ENCODE data around the gene ASIP. TPM values are rescaled to one million over a fixed set of nuclear protein-coding genes. Genes with fewer than 3 reads are reported as not detected.
A peak's percentile ranks its signal among the peaks of the same experiment; 100 is the strongest.

The ASIP gene
- total and polyA plus RNA-seq, 2 experiments from 2014 or later: not detected

GRCh38 chr20:34215711-34216381, 25.4 kb upstream of the ASIP start:
- TF ChIP-seq EZH2 (IDR thresholded peaks at IDR 0.05; ENCODE audit: low read depth, unreplicated experiment): no peak
- TF ChIP-seq, protein P1, sequence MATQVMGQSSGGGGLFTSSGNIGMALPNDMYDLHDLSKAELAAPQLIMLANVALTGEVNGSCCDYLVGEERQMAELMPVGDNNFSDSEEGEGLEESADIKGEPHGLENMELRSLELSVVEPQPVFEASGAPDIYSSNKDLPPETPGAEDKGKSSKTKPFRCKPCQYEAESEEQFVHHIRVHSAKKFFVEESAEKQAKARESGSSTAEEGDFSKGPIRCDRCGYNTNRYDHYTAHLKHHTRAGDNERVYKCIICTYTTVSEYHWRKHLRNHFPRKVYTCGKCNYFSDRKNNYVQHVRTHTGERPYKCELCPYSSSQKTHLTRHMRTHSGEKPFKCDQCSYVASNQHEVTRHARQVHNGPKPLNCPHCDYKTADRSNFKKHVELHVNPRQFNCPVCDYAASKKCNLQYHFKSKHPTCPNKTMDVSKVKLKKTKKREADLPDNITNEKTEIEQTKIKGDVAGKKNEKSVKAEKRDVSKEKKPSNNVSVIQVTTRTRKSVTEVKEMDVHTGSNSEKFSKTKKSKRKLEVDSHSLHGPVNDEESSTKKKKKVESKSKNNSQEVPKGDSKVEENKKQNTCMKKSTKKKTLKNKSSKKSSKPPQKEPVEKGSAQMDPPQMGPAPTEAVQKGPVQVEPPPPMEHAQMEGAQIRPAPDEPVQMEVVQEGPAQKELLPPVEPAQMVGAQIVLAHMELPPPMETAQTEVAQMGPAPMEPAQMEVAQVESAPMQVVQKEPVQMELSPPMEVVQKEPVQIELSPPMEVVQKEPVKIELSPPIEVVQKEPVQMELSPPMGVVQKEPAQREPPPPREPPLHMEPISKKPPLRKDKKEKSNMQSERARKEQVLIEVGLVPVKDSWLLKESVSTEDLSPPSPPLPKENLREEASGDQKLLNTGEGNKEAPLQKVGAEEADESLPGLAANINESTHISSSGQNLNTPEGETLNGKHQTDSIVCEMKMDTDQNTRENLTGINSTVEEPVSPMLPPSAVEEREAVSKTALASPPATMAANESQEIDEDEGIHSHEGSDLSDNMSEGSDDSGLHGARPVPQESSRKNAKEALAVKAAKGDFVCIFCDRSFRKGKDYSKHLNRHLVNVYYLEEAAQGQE (IDR thresholded peaks at IDR 0.05; ENCODE audit: unreplicated experiment): no peak
- TF ChIP-seq ETS1 (IDR thresholded peaks at IDR 0.05): no peak
- TF ChIP-seq CREB1 (CRISPR knock-in tag; IDR thresholded peaks at IDR 0.05; ENCODE audit: low read depth): peak; percentile 69
- TF ChIP-seq NANOG (IDR thresholded peaks at IDR 0.05; ENCODE audit: borderline replicate concordance): no peak
- TF ChIP-seq CTCF (conservative IDR thresholded peaks at IDR 0.05; ENCODE audit: low read depth in 2 of 2): 0 out of 4 replicates have a peak, but pooled peaks of 1 of the 2 experiments have one; percentile 7
- TF ChIP-seq EZH2phosphoT487 (IDR thresholded peaks at IDR 0.05; ENCODE audit: unreplicated experiment): no peak
- TF ChIP-seq ZNF462 (CRISPR knock-in tag; IDR thresholded peaks at IDR 0.05): no peak
- Histone ChIP-seq H3F3A (replicated peaks; ENCODE audit: low read depth) (peaks cover 5% of the 10 kb centered on the region; the same call in 1 of the 2 replicates), H3K27ac (ENCODE audit: low read depth) (no peak overlapping the region), H3K36me3 (ENCODE audit: insufficient read depth) (0 out of 2 replicates have a peak, but pooled peaks cover 4% of the 10 kb centered on the region), H3K4me2 (peak overlapping the region; percentile 76), H4K20me1 (replicated peaks; ENCODE audit: insufficient read depth) (no peaks in the 10 kb centered on the region), H3K27me3 (ENCODE audit: insufficient read depth) (peaks cover 33% of the 10 kb centered on the region), H3K9me2 (ENCODE audit: insufficient read depth) (no peaks in the 10 kb centered on the region), H3K4me3 (peak overlapping the region; percentile 48), H2AFZ (peak overlapping the region; percentile 94; the same call in 1 of the 2 replicates), H3K79me2 (replicated peaks; ENCODE audit: insufficient read depth) (no peaks in the 10 kb centered on the region), H3K4me1 (ENCODE audit: insufficient read depth) (no peaks in the 10 kb centered on the region)
- Mint-ChIP-seq H3K36me3 (ENCODE audit: low read depth) (peaks cover 2% of the 10 kb centered on the region; the same call in 1 of the 3 replicates), H3K4me3 (no peak overlapping the region; the same call in none of the 3 replicates), H3K4me1 (peaks cover 2% of the 10 kb centered on the region; the same call in 1 of the 3 replicates), H3K27me3 (ENCODE audit: insufficient read depth, low read depth, poor library complexity) (peaks cover 6% of the 10 kb centered on the region), H3K27ac (no peak overlapping the region), H3K9me3 (peaks cover 10% of the 10 kb centered on the region; the same call in 2 of the 3 replicates)
- DNase-seq (ENCODE audit: low spot score): peak; percentile 95
- peak; percentile 99 for ATAC-seq

Measured in GM23338 (cell line).